GM10266 (cell line): ENCODE data around the gene TSPAN15.

Experiments
- DNase-seq: peaks from one replicate; pipeline ENCODE4 v3.0.0; 2012; ENCODE audit errors: extremely low spot score
- TF ChIP-seq, protein P1 (sequence below): IDR thresholded peaks from 2 replicates; pipeline ENCODE4 v1.5.1; 2012; ENCODE audit warnings: mild to moderate bottlenecking, low read depth; ENCODE audit not compliant: control insufficient read depth, insufficient read depth; ENCODE audit errors: missing control alignments

TSPAN15 gene

GRCh38 chr10:69416695-69417094, 34.6 kb upstream of the TSPAN15 start, which contains the start of gene TACR2:
Gene TACR2 (minus strand): TSS chr10:69416918. CDS start chr10:69416323, 595 bp downstream.
- DNase-seq: no peak
- TF ChIP-seq, protein P1, sequence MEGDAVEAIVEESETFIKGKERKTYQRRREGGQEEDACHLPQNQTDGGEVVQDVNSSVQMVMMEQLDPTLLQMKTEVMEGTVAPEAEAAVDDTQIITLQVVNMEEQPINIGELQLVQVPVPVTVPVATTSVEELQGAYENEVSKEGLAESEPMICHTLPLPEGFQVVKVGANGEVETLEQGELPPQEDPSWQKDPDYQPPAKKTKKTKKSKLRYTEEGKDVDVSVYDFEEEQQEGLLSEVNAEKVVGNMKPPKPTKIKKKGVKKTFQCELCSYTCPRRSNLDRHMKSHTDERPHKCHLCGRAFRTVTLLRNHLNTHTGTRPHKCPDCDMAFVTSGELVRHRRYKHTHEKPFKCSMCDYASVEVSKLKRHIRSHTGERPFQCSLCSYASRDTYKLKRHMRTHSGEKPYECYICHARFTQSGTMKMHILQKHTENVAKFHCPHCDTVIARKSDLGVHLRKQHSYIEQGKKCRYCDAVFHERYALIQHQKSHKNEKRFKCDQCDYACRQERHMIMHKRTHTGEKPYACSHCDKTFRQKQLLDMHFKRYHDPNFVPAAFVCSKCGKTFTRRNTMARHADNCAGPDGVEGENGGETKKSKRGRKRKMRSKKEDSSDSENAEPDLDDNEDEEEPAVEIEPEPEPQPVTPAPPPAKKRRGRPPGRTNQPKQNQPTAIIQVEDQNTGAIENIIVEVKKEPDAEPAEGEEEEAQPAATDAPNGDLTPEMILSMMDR: no peak

GRCh38 chr10:69417542-69417941, 33.7 kb upstream of the TSPAN15 start:
- TF ChIP-seq, protein P1: no peak
- DNase-seq: no peak

DNA sequence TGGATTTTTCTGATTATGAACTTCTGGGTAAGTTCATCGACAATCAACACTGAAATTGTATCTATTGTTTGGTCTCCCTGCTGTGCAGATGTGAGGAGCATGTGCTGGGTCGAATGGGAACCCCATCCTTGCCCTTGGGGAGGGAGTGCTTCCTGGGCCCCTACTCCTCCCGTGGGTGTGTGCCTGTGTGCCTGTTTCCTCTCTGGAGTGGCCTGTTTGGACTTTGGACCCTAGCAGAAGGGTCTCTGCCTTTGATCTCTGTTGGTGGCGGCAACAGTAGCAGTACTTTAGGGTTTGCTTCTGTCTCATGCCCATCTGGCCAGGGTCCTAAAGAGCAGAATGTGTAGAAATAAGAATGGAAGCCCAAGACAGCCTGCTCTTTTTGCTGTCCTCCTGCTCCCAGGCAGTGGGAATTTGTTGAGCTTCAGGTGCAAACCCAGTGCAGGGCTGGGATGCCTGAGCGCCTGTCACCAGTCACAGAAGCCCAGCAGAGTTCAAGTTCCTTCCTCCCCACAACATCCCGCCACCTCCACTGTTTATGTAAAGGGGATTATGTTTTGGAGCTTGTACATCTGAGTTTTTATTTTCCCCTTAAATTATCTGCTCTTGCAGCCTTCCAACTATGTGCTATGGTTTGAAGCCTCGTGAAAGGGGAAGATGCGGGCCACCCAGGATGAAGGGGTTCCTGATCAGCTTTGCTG, 33.1 kb upstream of the TSPAN15 start:
- DNase-seq: no peak
- TF ChIP-seq, protein P1: no peak

DNA sequence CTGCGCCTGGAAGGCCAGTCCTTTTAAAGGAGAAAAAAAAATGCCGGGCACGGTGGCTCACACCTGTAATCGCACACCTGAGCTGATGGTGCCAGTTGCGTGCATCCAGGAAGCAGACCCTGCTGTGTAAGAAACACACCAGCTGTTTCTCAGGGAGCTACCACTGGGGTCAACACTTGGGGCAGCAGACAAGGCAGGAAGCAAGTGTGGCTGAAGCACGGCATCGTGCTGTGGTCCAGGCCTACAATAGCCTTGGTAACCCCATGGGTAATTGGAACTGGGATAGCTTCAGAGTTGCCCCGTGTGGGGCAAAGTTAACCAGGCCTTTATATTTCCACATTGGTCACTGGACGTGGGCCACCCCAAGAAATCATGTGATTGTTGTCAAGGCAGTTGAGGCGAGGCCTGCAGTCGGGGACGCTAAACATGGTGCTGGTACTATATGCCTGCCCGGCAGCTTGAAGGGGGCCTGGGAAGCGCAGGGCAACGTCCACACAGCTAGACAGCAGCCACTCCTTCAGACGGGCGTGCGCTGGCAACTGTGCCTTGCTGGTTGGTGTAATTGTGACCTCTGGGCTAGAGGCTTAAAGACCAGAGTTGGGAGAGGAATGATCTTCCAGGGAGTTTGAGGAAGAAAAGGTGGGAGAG, 32.0 kb upstream of the TSPAN15 start:
- TF ChIP-seq, protein P1: no peak
- DNase-seq: no peak

DNA sequence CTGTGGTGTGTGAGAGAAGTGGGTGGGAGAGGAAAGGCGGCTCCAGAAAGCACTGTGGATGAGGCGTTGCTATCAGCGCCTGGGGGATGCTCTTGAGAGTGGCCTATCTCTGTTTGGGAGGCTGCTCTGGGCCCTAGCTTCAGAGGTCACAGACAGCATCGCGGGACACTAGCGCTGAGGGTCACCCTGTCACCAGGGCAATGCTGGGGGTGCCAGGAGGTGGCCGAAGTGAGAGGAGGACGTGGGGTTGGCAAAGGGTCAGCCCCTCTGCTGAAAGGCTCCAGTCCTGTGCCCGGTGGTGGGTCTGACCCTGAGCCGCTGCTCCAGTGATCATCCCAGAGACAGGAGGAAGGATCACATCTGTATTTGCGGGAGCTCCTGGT, 31.5 kb upstream of the TSPAN15 start:
- TF ChIP-seq, protein P1: no peak
- DNase-seq: no peak

- no peak for DNase-seq
- TF ChIP-seq, protein P1: no peak
Measured at GRCh38 chr10:69421611-69422308, 29.5 kb upstream of the TSPAN15 start.
